K562 (cell line): ENCODE results near the gene SLC2A9. TPM values are rescaled to one million over a fixed set of nuclear protein-coding genes. Genes with fewer than 3 reads are reported as not detected.

ENCODE experiments used
- ATAC-seq: fragments of 200-7000 bp; cut with Tn5 transposase; 3 replicates; pipeline ENCODE4 v1.9.1; 2020; ENCODE audit warnings: moderate library complexity
- BruUV-seq: library from RNA; stranded (reverse); fragments of 400-500 nt; replicated peaks from 2 replicates; lab custom pipeline; 2021; lab: Mats Ljungman, UMichigan
- CTCF ChIA-PET: fragments of 300-600 bp; formaldehyde crosslinking; extraction: SDS; loops from one replicate; lab custom pipeline; 2021; ENCODE audit warnings: low intra/inter-chr PET ratio; lab: Yijun Ruan, JAX
- POLR2A ChIA-PET: fragments of 300-600, 350-650 bp; sonication (Branson Sonifier 250); formaldehyde crosslinking; extraction: SDS; loops from one replicate; lab custom pipeline; 2021; ENCODE audit warnings: antibody characterized with exemption, inconsistent platforms; lab: Yijun Ruan, JAX
- DNase-seq, 4 experiments: peaks; one replicate each; pipeline versions ENCODE4 v3.0.0 to v3.0.0-alpha.2; 2011 to 2018; ENCODE audit warnings: low spot score in 3 of 4, mixed read lengths in 3 of 4; ENCODE audit errors: extremely low read depth in 1 of 4
- FAIRE-seq: peaks from 2 replicates; lab custom pipeline; 2011; peaks lifted over from hg19 to GRCh38; lab: Jason Lieb, UNC
- H2AFZ ChIP-seq: 2 replicates; pipeline ENCODE4 v1.6.0; 2011; ENCODE audit warnings: low read depth, low read length, control low read depth, inconsistent platforms
- H3K27ac ChIP-seq: fragments of 200-600 bp; 3 replicates; pipeline ENCODE4 v1.8.0; 2011; ENCODE audit warnings: low read depth, mild to moderate bottlenecking, control low read depth, inconsistent platforms, low read length, moderate library complexity, mixed read lengths; ENCODE audit errors: extremely low read depth
- H3K27me3 ChIP-seq, 2 experiments: fragments of 300-600 bp in 1 of 2; 2 replicates in 1 of 2; 3 replicates in 1 of 2; pipeline versions ENCODE4 v1.6.0 to v1.8.0; 2011; ENCODE audit warnings: inconsistent platforms in 2 of 2, low read length in 2 of 2, mild to moderate bottlenecking in 1 of 2, mixed read lengths in 1 of 2, moderate library complexity in 1 of 2; ENCODE audit not compliant: control insufficient read depth in 2 of 2, insufficient read depth in 2 of 2
- H3K36me3 ChIP-seq: fragments of 300-600 bp; 3 replicates; pipeline ENCODE4 v1.8.0; 2011; ENCODE audit warnings: mild to moderate bottlenecking, low read length, inconsistent platforms; ENCODE audit not compliant: control insufficient read depth, insufficient read depth
- H3K4me1 ChIP-seq, 2 experiments: fragments of 200-600 bp in 1 of 2; replicated peaks in 1 of 2; 2 replicates in 1 of 2; 3 replicates in 1 of 2; pipeline versions ENCODE4 v1.5.1 to v1.8.0; 2011; ENCODE audit warnings: inconsistent platforms in 2 of 2, low read length in 2 of 2, mild to moderate bottlenecking in 1 of 2, mixed read lengths in 1 of 2, moderate library complexity in 1 of 2; ENCODE audit not compliant: control insufficient read depth in 2 of 2, insufficient read depth in 2 of 2
- H3K4me2 ChIP-seq: 2 replicates; pipeline ENCODE4 v1.6.1; 2011; ENCODE audit warnings: low read length, control low read depth, inconsistent platforms, mixed read lengths; ENCODE audit not compliant: insufficient read depth
- H3K4me3 ChIP-seq: fragments of 200-600 bp; sonication (generic), shearing (Covaris generic); 2 replicates; pipeline ENCODE4 v1.5.1; 2016; ENCODE audit warnings: control low read depth, inconsistent platforms
- H3K79me2 ChIP-seq: fragments of 200-600 bp; 3 replicates; pipeline ENCODE4 v1.8.0; 2011; ENCODE audit warnings: low read length, inconsistent platforms; ENCODE audit not compliant: control insufficient read depth, insufficient read depth
- H3K9ac ChIP-seq, 2 experiments: 2 replicates each; pipeline versions ENCODE4 v1.6.0 to v1.6.1; 2011; ENCODE audit warnings: low read depth in 2 of 2, low read length in 2 of 2, control low read depth in 1 of 2, inconsistent platforms in 1 of 2, mild to moderate bottlenecking in 1 of 2, mixed read lengths in 1 of 2; ENCODE audit not compliant: insufficient read depth in 1 of 2
- H3K9me1 ChIP-seq: one replicate; pipeline ENCODE4 v1.6.0; 2011; ENCODE audit warnings: inconsistent platforms, mild to moderate bottlenecking, low read length, moderate library complexity; ENCODE audit not compliant: control insufficient read depth, insufficient read depth
- H3K9me3 ChIP-seq: replicated peaks from 2 replicates; pipeline ENCODE4 v1.5.1; 2011; ENCODE audit warnings: low read depth, low read length, inconsistent platforms; ENCODE audit not compliant: control insufficient read depth, insufficient read depth
- H4K20me1 ChIP-seq: replicated peaks from 2 replicates; pipeline ENCODE4 v1.6.1; 2011; ENCODE audit warnings: low read length, inconsistent platforms, mixed read lengths; ENCODE audit not compliant: control insufficient read depth, insufficient read depth
- CC2D1A ChIP-seq: fragments of 450-650 bp; IDR thresholded peaks from 2 replicates; pipeline ENCODE4 v1.6.1; 2017; ENCODE audit warnings: mild to moderate bottlenecking
- ETV5 ChIP-seq: sonication (generic); formaldehyde crosslinking; IDR thresholded peaks from 2 replicates; pipeline ENCODE4 v1.4.0; 2020; ENCODE audit warnings: low read depth, mild to moderate bottlenecking, missing genetic modification reagents
- HDAC1 ChIP-seq, 2 experiments: fragments of 450-650 bp; IDR thresholded peaks; 2 replicates each; pipeline ENCODE4 v1.6.1; 2016 to 2017; ENCODE audit warnings: inconsistent platforms in 1 of 2, mild to moderate bottlenecking in 1 of 2, moderate library complexity in 1 of 2
- MYBL2 ChIP-seq, 2 experiments: fragments of 450-650 bp in 1 of 2; sonication (generic) in 1 of 2; formaldehyde crosslinking in 1 of 2; IDR thresholded peaks; 2 replicates each; pipeline versions ENCODE4 v1.6.1 to v1.8.1; 2017 to 2022; ENCODE audit warnings: borderline replicate concordance in 1 of 2, inconsistent platforms in 1 of 2, low read depth in 1 of 2, mild to moderate bottlenecking in 1 of 2, missing genetic modification reagents in 1 of 2, moderate library complexity in 1 of 2
- NEUROD1 ChIP-seq: fragments of 150-350 bp; IDR thresholded peaks from 2 replicates; pipeline ENCODE4 v1.6.1; 2014; ENCODE audit warnings: borderline replicate concordance, low read length, low read depth; ENCODE audit not compliant: partially characterized antibody
- SAP30 ChIP-seq: fragments of 200-600 bp; sonication (generic); IDR thresholded peaks from 2 replicates; pipeline ENCODE4 v1.6.1; 2012; ENCODE audit warnings: borderline replicate concordance, low read depth, mild to moderate bottlenecking, moderate library complexity, low read length, control low read depth, inconsistent platforms; ENCODE audit not compliant: insufficient read depth, poor library complexity, severe bottlenecking
- SIRT6 ChIP-seq: IDR thresholded peaks from one replicate; pipeline ENCODE4 v1.6.1; 2012; ENCODE audit warnings: low read depth, mild to moderate bottlenecking, control low read depth, inconsistent platforms, low read length, moderate library complexity
- TCF7L2 ChIP-seq: fragments of 150-350 bp; IDR thresholded peaks from 2 replicates; pipeline ENCODE4 v1.6.1; 2016; ENCODE audit warnings: low read depth, mild to moderate bottlenecking, low read length, moderate library complexity
- TCFL5 ChIP-seq: fragments of 250-450 bp; sonication (Bioruptor Pico); conservative IDR thresholded peaks from 2 replicates; pipeline ENCODE4 v1.6.1; 2021; ENCODE audit warnings: mild to moderate bottlenecking, moderate library complexity, matching md5 sums
- ZNF384 ChIP-seq: IDR thresholded peaks from 2 replicates; pipeline ENCODE4 v1.6.1; 2012; ENCODE audit warnings: low read depth, low read length, improper control_type of control experiment
- WGBS: fragments of 100-300 bp; shearing (Covaris generic); methylation state at CpG from one replicate; pipeline ENCODE4 v1.1.6; 2016; ENCODE audit warnings: low coverage, mixed read lengths; ENCODE audit not compliant: insufficient coverage; ENCODE audit errors: missing lambda C conversion rate; 5-methylcytosine and 5-hydroxymethylcytosine counted together
- in situ Hi-C: fragments of 300-500 bp; cut with MboI; formaldehyde crosslinking; loops from 4 replicates; pipeline ENCODE4 v1.15.0; 2018; ENCODE audit warnings: inconsistent platforms, mixed read lengths
- intact Hi-C: fragments of 100-400 bp; cut with micrococcal nuclease; formaldehyde crosslinking; loops from 2 replicates; pipeline ENCODE4 v1.14.2; 2022
- polyA plus RNA-seq, 8 experiments: library from polyadenylated mRNA; depleted of rRNA in 4 of 8; stranded (reverse) in 5 of 8; unstranded in 3 of 8; fragments of >200 nt; fragmentation: Nextera tagmentation in 2 of 8; fragmentation: Illumina TruSeq in 1 of 8; extraction: Ambion mirVana in 2 of 8; extraction: Trizol in 1 of 8; gene quantifications; 2 replicates each; pipeline versions ENCODE4 v1.2.1 to v1.2.3, GENCODE V29; 2011 to 2014; ENCODE audit warnings: inconsistent platforms in 1 of 8, missing spikeins in 1 of 8
- total RNA-seq, 7 experiments: library from RNA; depleted of rRNA in 6 of 7; stranded (reverse); fragments of >200 nt in 6 of 7; fragmentation: Illumina TruSeq in 2 of 7; extraction: Trizol in 2 of 7; gene quantifications; 2 replicates each; pipeline versions ENCODE4 v1.2.1 to v1.2.3, GENCODE V29; 2011 to 2021; ENCODE audit warnings: low replicate concordance in 1 of 7
- TF ChIP-seq, protein P1 (sequence below): sonication (generic); formaldehyde crosslinking; IDR thresholded peaks from 2 replicates; pipeline ENCODE4 v1.8.0; 2022; ENCODE audit warnings: mild to moderate bottlenecking, low read depth, missing genetic modification reagents
- TF ChIP-seq, protein P2 (sequence below): fragments of 250-450 bp; sonication (Bioruptor Pico); IDR thresholded peaks from 2 replicates; pipeline ENCODE4 v1.4.0; 2020; ENCODE audit warnings: borderline replicate concordance
- TF ChIP-seq, protein P3 (sequence below): fragments of 450-650 bp; IDR thresholded peaks from one replicate; pipeline ENCODE4 v1.6.1; 2018; ENCODE audit warnings: mild to moderate bottlenecking, moderate library complexity; ENCODE audit not compliant: partially characterized antibody
- TF ChIP-seq, protein P4 (sequence below): fragments of 250-450 bp; sonication (Bioruptor Pico); IDR thresholded peaks from 2 replicates; pipeline ENCODE4 v1.8.0; 2022; ENCODE audit warnings: moderate library complexity, mild to moderate bottlenecking, inconsistent platforms
- TF ChIP-seq, protein P5 (sequence below): sonication (generic); formaldehyde crosslinking; IDR thresholded peaks from 2 replicates; pipeline ENCODE4 v1.8.0; 2022; ENCODE audit warnings: mild to moderate bottlenecking, missing genetic modification reagents

Gene SLC2A9
- total and polyA plus RNA-seq, 9 of the 15 experiments (the other 6 are each of a cell fraction or from before 2014, with no cell fraction given), result 0.15 to 1.9 (median 0.76) TPM

DNA sequence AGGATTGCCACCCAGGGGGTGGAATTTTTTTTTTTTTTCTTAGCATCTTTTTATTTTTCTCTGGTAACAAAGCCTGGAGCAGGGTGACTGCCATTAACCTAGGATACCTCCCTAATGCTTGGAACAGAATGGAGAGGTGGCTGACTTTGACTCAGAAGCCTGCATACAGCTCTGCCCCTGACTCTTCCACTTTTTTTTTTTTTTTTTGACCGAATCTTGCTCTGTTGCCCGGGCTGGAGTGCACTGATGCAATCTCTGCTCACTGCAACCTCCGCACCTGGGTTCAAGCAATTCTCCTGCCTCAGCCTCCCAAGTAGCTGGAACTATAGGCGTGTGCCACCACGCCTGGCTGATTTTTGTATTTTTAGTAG, 341 bp upstream of the SLC2A9 start:
- ChIA-PET POLR2A (no interaction called here), CTCF (no interaction called here)
- DNase-seq (no peak), FAIRE-seq (no peak), ATAC-seq (no peak)
- no TSS peak for BruUV-seq
- H3K9ac ChIP-seq, result no peak overlapping the region
- no peak overlapping the region for H3K4me3 ChIP-seq
- in situ Hi-C loops (no loop called here), intact Hi-C loops (no loop called here)
- no peaks in the 10 kb centered on the region for H3K9me1 ChIP-seq
- H3K27me3 ChIP-seq, result peaks cover 7 to 17% of the 10 kb centered on the region in 2 experiments; a peak in 3 of 5 replicates
- H3K36me3 ChIP-seq, result no peaks in the 10 kb centered on the region
- H2AFZ ChIP-seq, result no peak overlapping the region
- H3K27ac ChIP-seq, result no peak overlapping the region
- H3K4me1 ChIP-seq, result peaks cover 6 to 12% of the 10 kb centered on the region in 2 experiments; a peak in 4 of 5 replicates
- H3K4me2 ChIP-seq, result no peak overlapping the region
- 14% methylated on average over 5 of the region's 5 CpGs for WGBS
- H3K79me2 ChIP-seq, result no peaks in the 10 kb centered on the region
- no peaks in the 10 kb centered on the region for H3K9me3 ChIP-seq
- H4K20me1 ChIP-seq, result 0 out of 2 replicates have a peak, but pooled peaks cover 3% of the 10 kb centered on the region
- TF ChIP-seq TCFL5 (CRISPR knock-in tag), result no peak
- no peak for TF ChIP-seq NEUROD1
- TF ChIP-seq CC2D1A, result no peak
- TF ChIP-seq, protein P1, sequence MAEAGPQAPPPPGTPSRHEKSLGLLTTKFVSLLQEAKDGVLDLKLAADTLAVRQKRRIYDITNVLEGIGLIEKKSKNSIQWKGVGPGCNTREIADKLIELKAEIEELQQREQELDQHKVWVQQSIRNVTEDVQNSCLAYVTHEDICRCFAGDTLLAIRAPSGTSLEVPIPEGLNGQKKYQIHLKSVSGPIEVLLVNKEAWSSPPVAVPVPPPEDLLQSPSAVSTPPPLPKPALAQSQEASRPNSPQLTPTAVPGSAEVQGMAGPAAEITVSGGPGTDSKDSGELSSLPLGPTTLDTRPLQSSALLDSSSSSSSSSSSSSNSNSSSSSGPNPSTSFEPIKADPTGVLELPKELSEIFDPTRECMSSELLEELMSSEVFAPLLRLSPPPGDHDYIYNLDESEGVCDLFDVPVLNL (CRISPR knock-in tag), result no peak
- no peak for TF ChIP-seq SIRT6
- no peak for TF ChIP-seq HDAC1 (IDR thresholded peaks at IDR 0.05)
- TF ChIP-seq ETV5 (CRISPR knock-in tag), result no peak
- no peak for TF ChIP-seq SAP30
- TF ChIP-seq ZNF384, result no peak
- TF ChIP-seq, protein P2, sequence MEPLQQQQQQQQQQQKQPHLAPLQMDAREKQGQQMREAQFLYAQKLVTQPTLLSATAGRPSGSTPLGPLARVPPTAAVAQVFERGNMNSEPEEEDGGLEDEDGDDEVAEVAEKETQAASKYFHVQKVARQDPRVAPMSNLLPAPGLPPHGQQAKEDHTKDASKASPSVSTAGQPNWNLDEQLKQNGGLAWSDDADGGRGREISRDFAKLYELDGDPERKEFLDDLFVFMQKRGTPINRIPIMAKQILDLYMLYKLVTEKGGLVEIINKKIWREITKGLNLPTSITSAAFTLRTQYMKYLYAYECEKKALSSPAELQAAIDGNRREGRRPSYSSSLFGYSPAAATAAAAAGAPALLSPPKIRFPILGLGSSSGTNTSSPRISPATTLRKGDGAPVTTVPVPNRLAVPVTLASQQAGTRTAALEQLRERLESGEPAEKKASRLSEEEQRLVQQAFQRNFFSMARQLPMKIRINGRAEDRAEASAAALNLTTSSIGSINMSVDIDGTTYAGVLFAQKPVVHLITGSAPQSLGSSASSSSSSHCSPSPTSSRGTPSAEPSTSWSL, result no peak
- TF ChIP-seq, protein P3, sequence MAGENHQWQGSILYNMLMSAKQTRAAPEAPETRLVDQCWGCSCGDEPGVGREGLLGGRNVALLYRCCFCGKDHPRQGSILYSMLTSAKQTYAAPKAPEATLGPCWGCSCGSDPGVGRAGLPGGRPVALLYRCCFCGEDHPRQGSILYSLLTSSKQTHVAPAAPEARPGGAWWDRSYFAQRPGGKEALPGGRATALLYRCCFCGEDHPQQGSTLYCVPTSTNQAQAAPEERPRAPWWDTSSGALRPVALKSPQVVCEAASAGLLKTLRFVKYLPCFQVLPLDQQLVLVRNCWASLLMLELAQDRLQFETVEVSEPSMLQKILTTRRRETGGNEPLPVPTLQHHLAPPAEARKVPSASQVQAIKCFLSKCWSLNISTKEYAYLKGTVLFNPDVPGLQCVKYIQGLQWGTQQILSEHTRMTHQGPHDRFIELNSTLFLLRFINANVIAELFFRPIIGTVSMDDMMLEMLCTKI, result no peak
- no peak for TF ChIP-seq MYBL2 (IDR thresholded peaks at IDR 0.05; ENCODE audit: low read depth)
- TF ChIP-seq MYBL2 (CRISPR knock-in tag; IDR thresholded peaks at IDR 0.05; ENCODE audit: borderline replicate concordance), result no peak
- TF ChIP-seq, protein P4, sequence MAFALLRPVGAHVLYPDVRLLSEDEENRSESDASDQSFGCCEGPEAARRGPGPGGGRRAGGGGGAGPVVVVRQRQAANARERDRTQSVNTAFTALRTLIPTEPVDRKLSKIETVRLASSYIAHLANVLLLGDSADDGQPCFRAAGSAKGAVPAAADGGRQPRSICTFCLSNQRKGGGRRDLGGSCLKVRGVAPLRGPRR (CRISPR knock-in tag), result no peak
- TF ChIP-seq, protein P5, sequence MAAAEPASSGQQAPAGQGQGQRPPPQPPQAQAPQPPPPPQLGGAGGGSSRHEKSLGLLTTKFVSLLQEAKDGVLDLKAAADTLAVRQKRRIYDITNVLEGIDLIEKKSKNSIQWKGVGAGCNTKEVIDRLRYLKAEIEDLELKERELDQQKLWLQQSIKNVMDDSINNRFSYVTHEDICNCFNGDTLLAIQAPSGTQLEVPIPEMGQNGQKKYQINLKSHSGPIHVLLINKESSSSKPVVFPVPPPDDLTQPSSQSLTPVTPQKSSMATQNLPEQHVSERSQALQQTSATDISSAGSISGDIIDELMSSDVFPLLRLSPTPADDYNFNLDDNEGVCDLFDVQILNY, result no peak
- no peak for TF ChIP-seq TCF7L2
